GM12874 (cell line): Measurements from ENCODE around the gene VPS35.

Source experiments
- CTCF ChIP-seq: IDR thresholded peaks from 2 replicates; pipeline ENCODE4 v1.5.1; 2011; ENCODE audit warnings: low read depth, mild to moderate bottlenecking, control low read depth, low read length, moderate library complexity; ENCODE audit not compliant: insufficient read depth

Gene VPS35

GRCh38 chr16:46696957-46697356 lies 8.0 kb upstream of the VPS35 start:
- no peak for TF ChIP-seq CTCF

GRCh38 chr16:46695937-46696336 lies 7.0 kb upstream of the VPS35 start:
- no peak for TF ChIP-seq CTCF

DNA sequence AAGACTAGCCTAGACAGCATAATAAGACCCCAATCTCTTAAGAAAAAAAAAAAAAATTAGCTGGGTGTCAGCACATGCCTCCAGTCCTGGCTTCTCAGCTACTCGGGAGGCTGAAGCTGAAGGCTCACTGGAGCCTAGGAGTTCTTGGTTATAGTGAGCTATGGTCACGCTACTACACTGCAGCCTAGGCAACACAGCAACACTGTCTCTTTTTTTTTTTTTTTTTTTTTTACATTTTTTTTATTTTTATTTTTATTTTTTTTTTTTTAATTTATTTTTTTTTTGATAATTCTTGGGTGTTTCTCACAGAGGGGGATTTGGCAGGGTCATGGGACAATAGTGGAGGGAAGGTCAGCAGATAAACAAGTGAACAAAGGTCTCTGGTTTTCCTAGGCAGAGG lies 4.6 kb upstream of the VPS35 start:
- TF ChIP-seq CTCF = no peak

DNA sequence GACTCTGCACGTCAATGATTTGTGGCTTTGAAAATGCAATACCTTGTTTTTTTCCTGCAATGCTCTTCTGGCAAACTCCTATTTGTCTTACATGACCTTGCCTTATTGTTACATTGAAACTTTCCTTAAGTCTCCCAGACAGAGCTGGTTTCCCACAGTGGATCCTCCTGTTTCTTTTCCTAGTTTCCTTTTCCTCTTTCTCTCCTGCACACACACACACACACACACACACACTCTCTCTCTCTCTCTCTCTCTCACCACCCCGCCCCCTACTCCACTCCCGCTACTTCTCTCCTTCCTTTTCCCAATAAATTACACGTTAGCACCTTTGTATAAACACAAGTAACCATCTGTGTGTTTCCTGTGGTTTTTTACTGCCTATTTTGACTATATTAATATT lies 2.7 kb upstream of the VPS35 start:
- TF ChIP-seq CTCF = no peak

GRCh38 chr16:46690281-46691178 lies 1.6 kb upstream of the VPS35 start:
- TF ChIP-seq CTCF = no peak

- peak; percentile 74 for TF ChIP-seq CTCF
Observed at GRCh38 chr16:46689365-46690280, 645 bp upstream of the VPS35 start, which contains the start of gene ORC6. ORC6 (plus strand) TSS chr16:46689659; CDS start chr16:46689706, 47 bp downstream.

- no peak for TF ChIP-seq CTCF
Observed at GRCh38 chr16:46688101-46688653, 801 bp downstream of the VPS35 start.
